RWPE1 (cell line): Measurements from ENCODE around the gene VPS35.
A peak's percentile ranks its signal among the peaks of the same experiment; 100 is the strongest.
"Not testable (repeated sequence)": the region's sequence is repeated elsewhere in the genome, so short reads cannot be mapped to it uniquely, and the experiment has no call there.

Experiments
- CTCF ChIA-PET: fragments of 350-600 bp; sonication (Branson Sonifier 250); formaldehyde crosslinking; extraction: SDS; loops from one replicate; lab custom pipeline; 2021; lab: Yijun Ruan, JAX
- POLR2A ChIA-PET: fragments of 400-600 bp; formaldehyde crosslinking; extraction: SDS; loops from one replicate; lab custom pipeline; 2020; ENCODE audit warnings: antibody characterized with exemption; ENCODE audit not compliant: low non-redundant PET; lab: Yijun Ruan, JAX
- DNase-seq: peaks from one replicate; pipeline ENCODE4 v3.0.0; 2012; ENCODE audit warnings: low spot score
- H3K27ac ChIP-seq: fragments of 450-650 bp; 2 replicates; pipeline ENCODE4 v1.5.1; 2017
- CTCF ChIP-seq: fragments of 450-650 bp; conservative IDR thresholded peaks from 2 replicates; pipeline ENCODE4 v1.5.1; 2017; ENCODE audit warnings: low read depth, mild to moderate bottlenecking

The VPS35 gene

GRCh38 chr16:46690281-46691178 is 1.6 kb upstream of the VPS35 start:
- DNase-seq = no peak
- peak; percentile 17; the same call in 1 of the 2 replicates for TF ChIP-seq CTCF
- POLR2A ChIA-PET = no interaction called here
- CTCF ChIA-PET = interaction anchor here (1.7 kb wide), 1 partner anchor 17 kb away, joined by 7 read pairs; no protein-coding TSS in a partner anchor
- H3K27ac ChIP-seq = peak overlapping the region; percentile 96

GRCh38 chr16:46689365-46690280 is 645 bp upstream of the VPS35 start, which contains the start of gene ORC6:
Gene ORC6 (plus strand): TSS chr16:46689659. CDS start chr16:46689706, 47 bp downstream.
- TF ChIP-seq CTCF = peak; percentile 73
- ChIA-PET POLR2A (no interaction called here), CTCF (interaction anchor here (0.7 to 1.7 kb wide), 2 partner anchors 14 to 16 kb away, joined by 3 to 7 read pairs; no protein-coding TSS in a partner anchor)
- H3K27ac ChIP-seq = peak within 1 kb of the TSS; percentile 96
- DNase-seq = peak; percentile 98

GRCh38 chr16:46688101-46688653 is 801 bp downstream of the VPS35 start:
- DNase-seq = no peak
- ChIA-PET CTCF (interaction anchor here (0.6 kb wide), 1 partner anchor 87 kb away, joined by 3 read pairs; no protein-coding TSS in a partner anchor), POLR2A (no interaction called here)
- peak overlapping the region; percentile 96 for H3K27ac ChIP-seq
- TF ChIP-seq CTCF = no peak

GRCh38 chr16:46687486-46687885 is 1.5 kb downstream of the VPS35 start:
- no peak for TF ChIP-seq CTCF
- no peak overlapping the region for H3K27ac ChIP-seq
- POLR2A ChIA-PET = no interaction called here
- CTCF ChIA-PET = interaction anchor here (0.6 kb wide), 1 partner anchor 87 kb away, joined by 3 read pairs; no protein-coding TSS in a partner anchor
- DNase-seq = no peak

GRCh38 chr16:46686815-46687473 is 2.0 kb downstream of the VPS35 start:
- no peak for DNase-seq
- CTCF ChIA-PET = interaction anchor here (0.5 kb wide), 1 partner anchor 74 kb away, joined by 3 read pairs; no protein-coding TSS in a partner anchor
- POLR2A ChIA-PET = no interaction called here
- H3K27ac ChIP-seq = no peak overlapping the region
- TF ChIP-seq CTCF = no peak

- CTCF ChIA-PET, POLR2A ChIA-PET, DNase-seq, H3K27ac ChIP-seq: not testable (repeated sequence)
Observed at GRCh38 chr16:46681867-46682266, 7.1 kb downstream of the VPS35 start.

- CTCF ChIA-PET = interaction anchor here (0.6 kb wide), 1 partner anchor 985 kb away, joined by 8 read pairs; no protein-coding TSS in a partner anchor
- DNase-seq, POLR2A ChIA-PET: not testable (repeated sequence)
Observed at GRCh38 chr16:46677943-46678342, 11.0 kb downstream of the VPS35 start.

More at GRCh38 chr16:46677943-46678342, 11.0 kb downstream of the VPS35 start:
- not testable (repeated sequence) for H3K27ac ChIP-seq
